G401 (cell line): ENCODE results near the gene DCANP1. TPM values are rescaled to one million over a fixed set of nuclear protein-coding genes. Genes with fewer than 3 reads are reported as not detected.

ENCODE experiments used
- DNase-seq: peaks from one replicate; pipeline ENCODE4 v3.0.0-alpha.2; 2015; ENCODE audit warnings: low spot score
- in situ Hi-C: cut with HindIII; loops from 2 replicates; pipeline ENCODE4 v1.10.0; 2016; ENCODE audit warnings: low sequenced_read_pairs, mixed read lengths
- total RNA-seq: library from RNA; depleted of rRNA; stranded (reverse); fragments of >200 nt; shearing (Covaris generic); gene quantifications from 2 replicates; pipeline ENCODE4 v1.2.3, GENCODE V29; 2014; rRNA removed

The DCANP1 gene
- total RNA-seq, 1 experiment from 2014 or later = 0.24 TPM

DNA sequence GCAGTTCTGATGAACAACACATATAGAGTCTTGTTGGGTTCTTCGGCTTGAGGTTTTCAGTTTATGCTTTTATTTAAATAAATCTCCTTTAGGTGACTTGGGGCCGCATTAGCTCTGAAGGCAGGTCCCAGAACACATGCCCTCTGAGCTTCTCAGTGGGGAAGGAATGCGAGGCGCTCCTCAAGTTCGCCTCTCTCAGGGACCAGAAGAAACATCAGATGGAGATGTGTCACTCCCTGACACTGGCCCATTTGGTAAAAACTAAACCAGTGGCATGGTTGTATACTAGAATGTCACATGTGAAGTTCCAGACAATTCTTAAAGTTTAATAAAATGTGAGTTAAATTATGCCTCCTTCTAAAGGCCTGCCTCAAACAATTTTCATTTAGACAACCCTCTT is 50.1 kb downstream of the DCANP1 start:
- in situ Hi-C loops = no loop called here
- no peak for DNase-seq

DNA sequence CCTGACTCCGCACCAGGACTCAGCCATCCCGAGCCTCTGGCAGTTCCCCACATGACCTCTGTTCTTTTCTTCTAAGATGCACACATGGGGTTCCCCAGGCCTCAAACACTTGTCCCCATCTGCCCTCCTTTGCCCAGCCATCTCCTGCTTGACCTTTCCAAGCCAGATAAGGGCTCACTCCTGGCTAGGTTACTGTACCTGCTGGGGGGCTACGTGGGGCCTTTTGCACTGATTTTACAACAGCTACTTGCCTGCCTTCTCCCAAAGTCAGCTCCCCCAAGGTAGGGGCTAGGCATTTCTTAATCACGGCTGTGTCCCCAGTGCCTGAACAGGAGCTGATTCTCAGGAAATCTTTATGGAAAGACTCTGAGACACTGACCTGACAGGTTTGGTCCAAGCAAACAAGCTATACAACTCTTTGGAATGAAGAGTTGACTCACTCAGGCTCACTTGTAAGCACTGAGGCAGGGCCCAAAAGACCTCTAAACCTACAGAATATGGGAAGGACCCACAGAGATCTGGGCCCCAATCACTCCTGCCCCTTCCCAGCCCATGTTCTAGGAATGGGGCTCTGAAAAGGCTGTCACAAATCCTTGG is 50.6 kb downstream of the DCANP1 start:
- no peak for DNase-seq
- in situ Hi-C loops = no loop called here

DNA sequence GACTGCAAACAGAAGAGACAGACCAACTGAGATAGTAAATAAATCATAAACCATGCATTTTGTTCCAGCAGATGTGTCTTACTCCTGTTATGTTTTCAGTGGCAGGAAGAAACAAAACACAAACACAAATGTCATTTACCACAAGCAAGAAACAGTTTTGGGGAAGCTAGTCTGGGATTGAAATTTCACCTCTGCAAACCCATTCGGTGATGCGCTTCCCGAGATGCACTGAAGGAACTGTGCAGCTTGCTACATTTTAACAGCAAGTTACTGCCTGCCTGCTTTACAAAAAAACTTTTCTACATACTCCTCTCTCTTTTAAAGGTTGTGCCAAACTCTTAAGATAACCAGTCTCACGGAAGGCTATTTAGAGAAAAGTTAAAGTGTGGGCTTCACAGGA is 51.3 kb downstream of the DCANP1 start:
- no peak for DNase-seq
- in situ Hi-C loops = no loop called here

DNA sequence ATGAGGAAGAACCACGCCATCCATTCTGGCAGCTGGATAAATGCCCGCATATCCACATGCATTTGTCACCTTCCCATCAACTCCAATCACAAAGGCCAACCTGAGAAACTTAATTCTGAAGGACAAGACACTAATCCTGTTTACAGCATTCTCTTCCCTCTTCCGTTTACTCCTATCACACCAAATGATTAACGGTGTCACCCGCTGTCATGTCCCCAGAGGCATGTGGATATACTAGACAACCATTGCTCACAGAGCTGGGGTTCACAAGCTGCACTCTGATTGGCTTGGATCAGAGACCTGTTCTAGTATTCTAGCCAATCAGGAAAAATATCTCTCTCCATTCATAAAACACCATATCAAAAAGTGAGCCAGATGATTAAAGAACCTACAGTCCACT is 51.7 kb downstream of the DCANP1 start:
- in situ Hi-C loops = no loop called here

More for the DNA sequence above, 51.7 kb downstream of the DCANP1 start:
- no peak for DNase-seq

Other genes starting within 250 kb of the DCANP1 start
- gene MACROH2A1, start 48.1 kb downstream of the DCANP1 start, total RNA-seq = 912 and 1,162 TPM in 2 replicates
- gene TIFAB, start 5.0 kb upstream of the DCANP1 start, total RNA-seq = 0.31 and 0.43 TPM in 2 replicates
- not detected in 2 replicates for gene NEUROG1, start 88.6 kb upstream of the DCANP1 start, total RNA-seq
- gene CXCL14, start 131.6 kb upstream of the DCANP1 start, total RNA-seq = not detected in 2 replicates